OCI-LY1 (cell line): Measurements from ENCODE around the gene COL18A1.

Experiments used
- EZH2 ChIP-seq: fragments of 200-600 bp; sonication (generic), shearing (Covaris generic); IDR thresholded peaks from 2 replicates; pipeline ENCODE4 v1.8.0; 2017; ENCODE audit warnings: borderline replicate concordance, mixed run types, mild to moderate bottlenecking, antibody characterized with exemption, low read length, moderate library complexity, mixed read lengths
- TF ChIP-seq, protein P1 (sequence below): fragments of 200-600 bp; sonication (generic), shearing (Covaris generic); IDR thresholded peaks from 2 replicates; pipeline ENCODE4 v1.5.1; 2017; ENCODE audit warnings: mild to moderate bottlenecking, antibody characterized with exemption, low read length, moderate library complexity, mixed read lengths

DNA sequence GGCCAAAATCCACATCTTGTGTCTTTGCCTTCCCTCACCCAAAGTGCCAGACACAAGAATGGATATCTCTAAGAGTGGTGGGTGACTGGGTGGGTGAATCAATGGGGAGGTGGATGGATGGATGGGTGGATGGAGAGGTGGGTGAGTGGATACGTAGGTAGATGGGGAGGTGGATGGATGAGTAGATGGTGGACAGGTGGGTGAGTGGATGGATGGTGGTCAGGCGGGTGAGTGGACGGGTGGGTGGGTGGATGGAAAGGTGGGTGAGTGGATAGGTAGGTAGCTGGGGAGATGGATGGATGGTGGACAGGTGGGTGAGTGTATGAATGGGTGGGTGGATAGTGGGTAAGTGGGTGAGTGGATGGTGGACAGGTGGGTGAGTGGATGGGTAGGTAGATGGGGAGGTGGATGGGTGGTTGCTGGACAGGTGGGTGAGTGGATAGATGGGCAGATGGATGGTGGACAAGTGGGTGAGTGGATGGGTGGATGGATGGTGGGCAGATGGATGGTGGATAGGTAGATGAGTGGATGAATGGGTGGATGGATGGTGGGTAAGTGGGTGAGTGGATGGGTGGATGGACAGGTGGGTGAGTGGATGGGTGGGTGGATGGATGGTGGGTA lies 103.0 kb downstream of the COL18A1 start:
- TF ChIP-seq, protein P1, sequence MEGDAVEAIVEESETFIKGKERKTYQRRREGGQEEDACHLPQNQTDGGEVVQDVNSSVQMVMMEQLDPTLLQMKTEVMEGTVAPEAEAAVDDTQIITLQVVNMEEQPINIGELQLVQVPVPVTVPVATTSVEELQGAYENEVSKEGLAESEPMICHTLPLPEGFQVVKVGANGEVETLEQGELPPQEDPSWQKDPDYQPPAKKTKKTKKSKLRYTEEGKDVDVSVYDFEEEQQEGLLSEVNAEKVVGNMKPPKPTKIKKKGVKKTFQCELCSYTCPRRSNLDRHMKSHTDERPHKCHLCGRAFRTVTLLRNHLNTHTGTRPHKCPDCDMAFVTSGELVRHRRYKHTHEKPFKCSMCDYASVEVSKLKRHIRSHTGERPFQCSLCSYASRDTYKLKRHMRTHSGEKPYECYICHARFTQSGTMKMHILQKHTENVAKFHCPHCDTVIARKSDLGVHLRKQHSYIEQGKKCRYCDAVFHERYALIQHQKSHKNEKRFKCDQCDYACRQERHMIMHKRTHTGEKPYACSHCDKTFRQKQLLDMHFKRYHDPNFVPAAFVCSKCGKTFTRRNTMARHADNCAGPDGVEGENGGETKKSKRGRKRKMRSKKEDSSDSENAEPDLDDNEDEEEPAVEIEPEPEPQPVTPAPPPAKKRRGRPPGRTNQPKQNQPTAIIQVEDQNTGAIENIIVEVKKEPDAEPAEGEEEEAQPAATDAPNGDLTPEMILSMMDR, result no peak
- no peak for TF ChIP-seq EZH2
